Nephron progenitor cell (in vitro differentiated cells): ENCODE data around the gene COA8.
A peak's percentile ranks its signal among the peaks of the same experiment; 100 is the strongest.

Experiments
- DNase-seq: peaks from one replicate; pipeline ENCODE4 v3.0.0; 2021
- H3K27ac Mint-ChIP-seq: 2 replicates; pipeline ENCODE4 v1.8.0; 2021; ENCODE audit warnings: mild to moderate bottlenecking, moderate library complexity, mixed read lengths
- H3K27me3 Mint-ChIP-seq: 2 replicates; pipeline ENCODE4 v1.8.0; 2021; ENCODE audit warnings: mild to moderate bottlenecking, low read depth, mixed read lengths; ENCODE audit not compliant: poor library complexity
- H3K36me3 Mint-ChIP-seq: 2 replicates; pipeline ENCODE4 v1.8.0; 2021; ENCODE audit warnings: low read depth, mixed read lengths
- H3K4me1 Mint-ChIP-seq: 2 replicates; pipeline ENCODE4 v1.8.0; 2021; ENCODE audit warnings: mixed read lengths
- H3K4me3 Mint-ChIP-seq: 2 replicates; pipeline ENCODE4 v1.8.0; 2021; ENCODE audit warnings: mild to moderate bottlenecking, moderate library complexity, mixed read lengths
- H3K9me3 Mint-ChIP-seq: 2 replicates; pipeline ENCODE4 v1.8.0; 2021; ENCODE audit warnings: mild to moderate bottlenecking, moderate library complexity, mixed read lengths
- CTCF ChIP-seq: fragments of 200-600 bp; sonication (generic); IDR thresholded peaks from 2 replicates; pipeline ENCODE4 v1.5.0; 2021; ENCODE audit warnings: antibody characterized with exemption

COA8 gene

GRCh38 chr14:103529383-103530365 is 33.1 kb upstream of the COA8 start:
- DNase-seq = no peak
- Mint-ChIP-seq H3K27ac (peak overlapping the region; percentile 59), H3K27me3 (no peaks in the 10 kb centered on the region)

GRCh38 chr14:103530390-103530789 is 32.4 kb upstream of the COA8 start:
- H3K27ac Mint-ChIP-seq = no peak overlapping the region

More at GRCh38 chr14:103529383-103530365, 33.1 kb upstream of the COA8 start:
- TF ChIP-seq CTCF = no peak
- peak overlapping the region; percentile 95 for H3K4me3 Mint-ChIP-seq
- no peaks in the 10 kb centered on the region for H3K9me3 Mint-ChIP-seq
- H3K4me1 Mint-ChIP-seq = peaks cover 55% of the 10 kb centered on the region
- no peaks in the 10 kb centered on the region for H3K36me3 Mint-ChIP-seq

GRCh38 chr14:103530831-103531230 is 31.9 kb upstream of the COA8 start:
- H3K4me1 Mint-ChIP-seq = peaks cover 43% of the 10 kb centered on the region
- no peaks in the 10 kb centered on the region for H3K27me3 Mint-ChIP-seq
- no peaks in the 10 kb centered on the region for H3K36me3 Mint-ChIP-seq
- no peaks in the 10 kb centered on the region for H3K9me3 Mint-ChIP-seq
- H3K27ac Mint-ChIP-seq = no peak overlapping the region
- DNase-seq = no peak
- H3K4me3 Mint-ChIP-seq = no peak overlapping the region
- no peak for TF ChIP-seq CTCF

More at GRCh38 chr14:103530390-103530789, 32.4 kb upstream of the COA8 start:
- no peak for TF ChIP-seq CTCF
- Mint-ChIP-seq H3K4me3 (peak overlapping the region; percentile 95), H3K36me3 (no peaks in the 10 kb centered on the region), H3K4me1 (peaks cover 48% of the 10 kb centered on the region), H3K9me3 (no peaks in the 10 kb centered on the region), H3K27me3 (no peaks in the 10 kb centered on the region)
- peak; percentile 83 for DNase-seq

- Mint-ChIP-seq H3K36me3 (no peaks in the 10 kb centered on the region), H3K4me3 (no peak overlapping the region), H3K4me1 (peaks cover 36% of the 10 kb centered on the region), H3K9me3 (no peaks in the 10 kb centered on the region), H3K27ac (no peak overlapping the region), H3K27me3 (no peaks in the 10 kb centered on the region)
- DNase-seq = no peak
- TF ChIP-seq CTCF = no peak
These were observed 31.1 kb upstream of the COA8 start for GRCh38 chr14:103531421-103532215.

- no peak overlapping the region for H3K27ac Mint-ChIP-seq
- DNase-seq = no peak
- peaks cover 28% of the 10 kb centered on the region for H3K4me1 Mint-ChIP-seq
- H3K4me3 Mint-ChIP-seq = no peak overlapping the region
- no peaks in the 10 kb centered on the region for H3K36me3 Mint-ChIP-seq
- H3K27me3 Mint-ChIP-seq = no peaks in the 10 kb centered on the region
- no peaks in the 10 kb centered on the region for H3K9me3 Mint-ChIP-seq
- no peak for TF ChIP-seq CTCF
These were observed 30.3 kb upstream of the COA8 start for GRCh38 chr14:103532216-103533136.
